Rectal smooth muscle tissue (tissue), 1 donor: ENCODE measurements around the gene ORC5.

ENCODE experiments used
- H3K27ac ChIP-seq: one replicate; pipeline ENCODE4 v1.7.0; 2013; ENCODE audit warnings: low read depth, low read length, inconsistent platforms
- H3K27me3 ChIP-seq: one replicate; pipeline ENCODE4 v1.7.0; 2013; ENCODE audit warnings: low read length; ENCODE audit not compliant: control insufficient read depth, insufficient read depth
- H3K36me3 ChIP-seq: one replicate; pipeline ENCODE4 v1.7.0; 2013; ENCODE audit warnings: low read length; ENCODE audit not compliant: control insufficient read depth, insufficient read depth
- H3K4me1 ChIP-seq: one replicate; pipeline ENCODE4 v1.7.0; 2013; ENCODE audit warnings: low read length; ENCODE audit not compliant: control insufficient read depth, insufficient read depth
- H3K4me3 ChIP-seq: one replicate; pipeline ENCODE4 v1.7.0; 2013; ENCODE audit warnings: low read length
- H3K9ac ChIP-seq: one replicate; pipeline ENCODE4 v1.7.0; 2013; ENCODE audit warnings: low read length

Gene ORC5

GRCh38 chr7:104137511-104137910 lies 70.3 kb downstream of the ORC5 start:
- Histone ChIP-seq H3K36me3 (peaks cover 12% of the 10 kb centered on the region), H3K27ac (no peak overlapping the region), H3K4me3 (no peak overlapping the region)

DNA sequence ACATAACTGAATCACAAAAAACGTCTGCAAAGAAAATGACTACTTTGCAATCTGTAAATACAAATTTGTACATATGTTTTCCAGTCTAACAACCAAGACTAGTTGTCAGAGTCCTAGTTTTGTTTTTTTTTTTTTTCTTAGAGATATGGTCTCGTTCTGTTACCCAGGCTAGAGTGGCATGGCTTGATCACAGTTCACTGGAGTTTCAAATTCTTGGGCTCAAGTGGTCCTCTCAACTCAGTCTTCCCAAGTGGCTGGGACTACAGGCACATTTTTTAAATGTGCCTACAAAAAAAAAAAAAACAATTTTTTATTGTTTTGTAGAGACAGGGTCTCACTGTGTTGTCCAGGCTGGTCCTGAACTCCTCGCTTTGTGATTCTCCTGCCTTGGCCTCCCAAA lies 70.8 kb downstream of the ORC5 start:
- no peaks in the 10 kb centered on the region for H3K27me3 ChIP-seq
- no peak overlapping the region for H3K9ac ChIP-seq
- H3K4me3 ChIP-seq = no peak overlapping the region
- peaks cover 12% of the 10 kb centered on the region for H3K36me3 ChIP-seq
- H3K27ac ChIP-seq = no peak overlapping the region
- H3K4me1 ChIP-seq = no peaks in the 10 kb centered on the region

More at GRCh38 chr7:104137511-104137910, 70.3 kb downstream of the ORC5 start:
- Histone ChIP-seq H3K9ac (no peak overlapping the region), H3K4me1 (no peaks in the 10 kb centered on the region), H3K27me3 (no peaks in the 10 kb centered on the region)

GRCh38 chr7:104136561-104136960 lies 71.3 kb downstream of the ORC5 start:
- no peak overlapping the region for H3K27ac ChIP-seq
- H3K27me3 ChIP-seq = no peaks in the 10 kb centered on the region
- H3K9ac ChIP-seq = no peak overlapping the region
- no peaks in the 10 kb centered on the region for H3K4me1 ChIP-seq
- peaks cover 12% of the 10 kb centered on the region for H3K36me3 ChIP-seq
- H3K4me3 ChIP-seq = no peak overlapping the region

GRCh38 chr7:104135760-104136558 lies 71.9 kb downstream of the ORC5 start:
- Histone ChIP-seq H3K9ac (no peak overlapping the region), H3K27ac (no peak overlapping the region), H3K4me3 (no peak overlapping the region), H3K36me3 (peaks cover 12% of the 10 kb centered on the region), H3K4me1 (no peaks in the 10 kb centered on the region), H3K27me3 (no peaks in the 10 kb centered on the region)

- no peaks in the 10 kb centered on the region for H3K27me3 ChIP-seq
- H3K9ac ChIP-seq = no peak overlapping the region
- H3K4me3 ChIP-seq = no peak overlapping the region
- no peaks in the 10 kb centered on the region for H3K4me1 ChIP-seq
- H3K27ac ChIP-seq = no peak overlapping the region
- H3K36me3 ChIP-seq = peaks cover 12% of the 10 kb centered on the region
Observed at GRCh38 chr7:104133238-104133637, 74.6 kb downstream of the ORC5 start.

- Histone ChIP-seq H3K27me3 (no peaks in the 10 kb centered on the region), H3K4me3 (no peak overlapping the region), H3K27ac (no peak overlapping the region), H3K9ac (no peak overlapping the region), H3K4me1 (no peaks in the 10 kb centered on the region), H3K36me3 (peaks cover 13% of the 10 kb centered on the region)
Observed at GRCh38 chr7:104130726-104131125, 77.1 kb downstream of the ORC5 start.

GRCh38 chr7:104127204-104127603 lies 80.6 kb downstream of the ORC5 start:
- peaks cover 9% of the 10 kb centered on the region for H3K36me3 ChIP-seq

DNA sequence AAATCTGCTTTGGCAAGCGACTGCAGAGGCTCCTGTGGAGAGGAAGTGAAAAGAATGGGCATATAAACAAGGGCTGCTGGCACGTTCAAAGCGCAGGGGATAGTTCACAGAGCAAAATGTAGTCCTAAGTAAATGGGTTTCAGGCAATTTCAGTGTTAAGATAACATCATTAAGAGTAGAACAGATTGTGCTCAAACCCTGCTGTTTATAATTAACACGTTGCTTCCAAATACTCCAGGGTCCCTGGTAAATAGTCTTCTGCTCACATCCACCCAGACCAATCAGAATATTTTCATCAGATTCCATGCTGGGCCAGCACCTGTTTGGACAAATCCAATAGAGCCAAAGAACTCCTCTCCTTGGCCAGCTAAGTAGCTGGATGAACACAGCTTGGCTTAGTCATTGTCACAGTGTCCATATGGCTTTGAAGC lies 81.4 kb downstream of the ORC5 start:
- H3K4me3 ChIP-seq = no peak overlapping the region
- H3K36me3 ChIP-seq = peaks cover 9% of the 10 kb centered on the region
- H3K27me3 ChIP-seq = no peaks in the 10 kb centered on the region
- no peak overlapping the region for H3K27ac ChIP-seq
- no peaks in the 10 kb centered on the region for H3K4me1 ChIP-seq
- H3K9ac ChIP-seq = no peak overlapping the region

More at GRCh38 chr7:104127204-104127603, 80.6 kb downstream of the ORC5 start:
- Histone ChIP-seq H3K4me1 (no peaks in the 10 kb centered on the region), H3K4me3 (no peak overlapping the region), H3K9ac (no peak overlapping the region), H3K27me3 (no peaks in the 10 kb centered on the region), H3K27ac (no peak overlapping the region)

DNA sequence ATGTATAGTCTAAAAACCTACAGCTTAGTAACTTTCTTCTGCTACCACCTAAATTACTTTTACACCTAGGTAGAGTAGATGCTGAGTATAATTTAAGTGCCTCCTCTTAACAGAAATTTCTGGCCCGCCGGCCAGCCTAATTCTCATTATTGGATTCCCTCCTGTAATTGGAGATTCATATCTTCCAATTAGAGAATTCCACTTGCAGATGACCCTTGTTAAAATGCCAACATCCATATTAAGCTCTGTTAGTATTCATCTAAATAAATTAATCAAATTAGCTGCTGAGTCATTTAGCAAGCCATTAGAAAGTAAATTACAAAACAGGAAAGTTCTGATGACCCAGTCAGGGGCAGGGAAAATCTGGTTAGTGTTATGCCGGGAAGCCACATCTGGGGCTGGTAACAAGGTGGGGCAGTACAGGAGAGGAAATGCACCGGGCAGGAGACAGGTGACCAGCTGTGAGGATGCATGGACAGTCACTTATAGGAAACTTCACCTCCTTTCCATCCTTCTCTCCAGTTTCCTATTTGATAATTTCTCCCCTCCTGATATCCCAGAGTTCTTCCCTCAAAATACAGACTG lies 82.8 kb downstream of the ORC5 start:
- Histone ChIP-seq H3K4me3 (no peak overlapping the region), H3K27ac (no peak overlapping the region), H3K4me1 (no peaks in the 10 kb centered on the region), H3K27me3 (no peaks in the 10 kb centered on the region), H3K9ac (no peak overlapping the region), H3K36me3 (peaks cover 9% of the 10 kb centered on the region)

- Histone ChIP-seq H3K27ac (no peak overlapping the region), H3K4me1 (no peaks in the 10 kb centered on the region), H3K9ac (no peak overlapping the region), H3K4me3 (no peak overlapping the region), H3K27me3 (no peaks in the 10 kb centered on the region), H3K36me3 (peaks cover 9% of the 10 kb centered on the region)
Observed at GRCh38 chr7:104124469-104124868, 83.3 kb downstream of the ORC5 start.

DNA sequence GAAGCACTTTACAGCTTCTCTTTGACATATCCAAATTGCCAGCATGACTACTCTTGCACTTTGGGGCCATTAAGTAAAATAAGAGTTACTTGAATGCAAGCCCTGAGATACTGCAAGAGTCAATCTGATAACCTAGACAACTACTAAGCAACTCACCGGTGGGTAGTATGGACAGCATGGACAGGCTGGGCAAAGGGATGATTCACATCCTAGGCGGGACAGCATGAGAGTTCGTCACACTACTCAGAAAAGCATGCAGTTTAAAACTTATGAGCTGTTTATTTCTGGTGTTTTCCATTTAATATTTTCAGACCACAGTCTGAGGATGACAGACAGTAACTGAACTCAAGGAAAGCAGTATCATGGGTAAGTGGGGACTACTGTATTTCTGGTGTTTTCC lies 84.0 kb downstream of the ORC5 start:
- Histone ChIP-seq H3K9ac (no peak overlapping the region), H3K27me3 (no peaks in the 10 kb centered on the region), H3K4me1 (no peaks in the 10 kb centered on the region), H3K27ac (no peak overlapping the region), H3K36me3 (peaks cover 9% of the 10 kb centered on the region), H3K4me3 (no peak overlapping the region)

- Histone ChIP-seq H3K9ac (no peak overlapping the region), H3K27ac (no peak overlapping the region), H3K4me3 (no peak overlapping the region), H3K36me3 (no peaks in the 10 kb centered on the region), H3K4me1 (no peaks in the 10 kb centered on the region), H3K27me3 (no peaks in the 10 kb centered on the region)
Observed at GRCh38 chr7:104113788-104114187, 94.0 kb downstream of the ORC5 start.

DNA sequence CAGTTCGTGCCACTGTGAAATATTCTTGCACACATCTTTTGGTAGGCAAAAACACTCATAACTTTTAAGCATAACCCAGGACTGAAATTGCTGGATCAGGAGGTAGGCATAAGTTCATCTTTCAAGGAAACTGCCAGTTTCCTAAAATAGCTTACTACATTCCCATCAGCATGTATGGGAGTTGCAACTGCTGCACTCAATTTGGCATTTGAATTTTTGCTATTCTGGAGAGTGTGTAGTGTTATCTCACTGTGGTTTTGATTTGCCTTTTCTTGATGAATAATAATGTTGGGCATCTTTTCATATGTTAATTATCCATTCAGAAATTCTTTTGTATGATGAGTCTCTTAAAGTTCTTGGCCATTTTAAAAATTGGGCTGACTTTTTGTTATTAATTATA lies 95.2 kb downstream of the ORC5 start:
- H3K27me3 ChIP-seq = no peaks in the 10 kb centered on the region
- no peaks in the 10 kb centered on the region for H3K36me3 ChIP-seq
- H3K4me1 ChIP-seq = no peaks in the 10 kb centered on the region
- H3K9ac ChIP-seq = no peak overlapping the region
- no peak overlapping the region for H3K27ac ChIP-seq
- no peak overlapping the region for H3K4me3 ChIP-seq
